NCI-H748 treated with DMSO at 0.1 percent for 48 hours (cell line): ENCODE data around the gene LRMDA.

Experiments used
- DNase-seq: peaks from one replicate; lab custom pipeline; 2025; lab: John Stamatoyannopoulos, UW

Gene LRMDA

DNA sequence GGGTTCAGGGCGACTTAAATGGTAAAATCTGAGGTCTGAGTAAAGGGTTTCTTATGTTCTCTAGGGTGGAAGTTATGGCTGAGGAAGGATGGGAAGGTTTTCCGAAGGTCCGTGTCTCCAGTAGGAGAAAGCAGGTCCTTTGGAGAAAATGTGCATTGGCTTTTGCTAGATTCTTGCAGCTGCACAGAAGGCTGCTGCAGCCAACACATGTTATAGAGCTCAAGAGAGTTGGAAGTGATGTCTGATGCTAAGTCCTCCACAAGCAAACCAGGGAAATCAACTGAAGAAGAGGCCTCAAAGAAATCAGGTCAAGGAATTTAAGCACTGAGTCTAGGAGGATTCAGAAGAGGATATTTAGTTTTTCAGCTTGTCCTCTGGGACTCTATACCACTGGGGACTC lies 404.6 kb downstream of the LRMDA start:
- DNase-seq, result no peak

GRCh38 chr10:75838486-75838885 lies 407.1 kb downstream of the LRMDA start:
- no peak for DNase-seq

GRCh38 chr10:75839020-75839419 lies 407.6 kb downstream of the LRMDA start:
- no peak for DNase-seq

- DNase-seq, result no peak
These were observed 409.8 kb downstream of the LRMDA start for GRCh38 chr10:75841266-75841665.

DNA sequence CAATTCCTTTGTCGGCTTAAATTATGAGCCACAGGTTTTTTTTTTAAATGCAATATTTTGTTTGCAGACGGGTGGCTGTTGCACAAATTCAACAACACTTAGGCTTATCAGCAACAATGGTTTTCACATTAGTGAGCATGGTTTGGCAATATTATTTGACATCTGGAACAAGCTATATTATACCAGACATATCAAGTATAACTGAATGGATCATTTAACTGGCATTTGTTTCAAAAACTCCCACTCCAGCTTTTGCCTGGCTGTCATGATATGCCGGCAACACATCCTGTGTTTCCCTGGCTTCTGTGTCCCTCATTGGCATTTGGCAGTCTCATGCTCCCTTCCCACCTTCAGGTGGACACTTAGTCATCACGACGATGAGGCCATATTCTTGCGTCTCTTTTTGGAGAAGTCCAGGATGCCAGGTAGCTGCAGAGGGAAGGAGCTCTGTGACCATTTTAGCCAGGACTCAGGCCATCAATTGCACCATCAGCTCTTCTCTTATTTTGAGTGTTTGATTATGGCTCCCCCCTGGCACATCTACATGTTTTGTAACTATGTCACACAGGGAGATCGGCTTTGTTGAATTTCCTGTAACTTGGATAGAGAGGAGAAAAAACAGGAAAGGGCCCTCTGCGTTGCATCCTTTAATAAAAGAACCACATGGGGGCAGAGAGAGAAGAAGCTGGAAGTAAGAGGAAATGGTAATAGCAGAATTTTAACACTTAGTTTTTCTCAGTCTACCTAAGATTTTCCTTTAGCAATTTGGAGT lies 413.9 kb downstream of the LRMDA start:
- DNase-seq, result no peak

DNA sequence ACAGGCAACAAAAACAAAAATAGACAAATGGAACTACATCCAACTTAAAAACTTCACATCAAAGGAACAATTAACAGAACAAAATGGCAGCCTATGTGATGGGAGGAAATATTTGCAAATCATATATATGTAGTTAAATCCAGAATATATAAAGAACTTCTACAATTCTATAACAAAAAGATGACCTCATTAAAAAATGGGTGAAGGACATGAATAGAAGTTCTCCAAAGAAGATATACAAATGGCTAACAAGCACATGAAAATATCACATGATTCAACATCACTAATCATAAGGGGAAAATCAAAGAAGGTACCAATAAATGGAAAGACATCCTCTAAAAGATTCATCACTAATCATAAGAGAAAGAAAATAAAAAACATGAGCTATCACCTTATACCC lies 416.1 kb downstream of the LRMDA start:
- DNase-seq, result no peak

DNA sequence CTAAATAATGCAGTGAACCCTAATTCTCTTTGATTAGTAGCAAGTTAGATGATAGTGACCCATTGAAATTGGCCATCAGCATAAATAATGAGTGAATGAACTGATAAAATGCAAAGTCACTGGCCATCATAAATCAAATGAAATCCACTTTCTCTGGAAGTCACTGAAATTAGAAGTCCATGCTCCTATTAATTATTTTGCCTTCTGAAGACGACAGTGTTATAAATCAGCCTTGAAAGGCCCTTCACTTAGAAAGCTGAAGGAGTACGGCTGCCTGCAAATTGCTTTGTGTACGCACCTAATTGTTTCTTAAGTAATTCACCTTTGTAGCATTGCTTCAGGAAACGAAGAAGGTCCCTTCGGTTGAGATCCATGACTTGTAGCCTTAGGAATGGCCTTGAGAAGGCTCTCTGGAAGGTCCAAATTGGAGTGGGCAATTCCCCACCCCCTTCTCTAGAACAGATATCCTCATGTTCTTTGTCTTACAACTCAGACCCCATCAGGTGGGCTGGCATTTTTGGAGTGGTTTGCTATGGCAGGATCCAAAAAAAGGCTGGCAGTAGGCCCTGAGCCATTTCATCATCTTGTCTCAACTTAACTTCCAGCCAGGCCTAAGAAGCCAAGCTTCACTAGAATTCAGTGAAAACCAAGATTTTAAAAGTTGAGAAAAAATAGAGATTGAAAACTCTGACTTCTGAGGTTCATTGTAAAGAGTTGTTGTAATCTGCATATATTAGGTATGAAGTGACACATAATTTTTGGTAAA lies 420.3 kb downstream of the LRMDA start:
- DNase-seq, result no peak

- no peak for DNase-seq
These were observed 421.5 kb downstream of the LRMDA start for GRCh38 chr10:75852851-75853484.

DNA sequence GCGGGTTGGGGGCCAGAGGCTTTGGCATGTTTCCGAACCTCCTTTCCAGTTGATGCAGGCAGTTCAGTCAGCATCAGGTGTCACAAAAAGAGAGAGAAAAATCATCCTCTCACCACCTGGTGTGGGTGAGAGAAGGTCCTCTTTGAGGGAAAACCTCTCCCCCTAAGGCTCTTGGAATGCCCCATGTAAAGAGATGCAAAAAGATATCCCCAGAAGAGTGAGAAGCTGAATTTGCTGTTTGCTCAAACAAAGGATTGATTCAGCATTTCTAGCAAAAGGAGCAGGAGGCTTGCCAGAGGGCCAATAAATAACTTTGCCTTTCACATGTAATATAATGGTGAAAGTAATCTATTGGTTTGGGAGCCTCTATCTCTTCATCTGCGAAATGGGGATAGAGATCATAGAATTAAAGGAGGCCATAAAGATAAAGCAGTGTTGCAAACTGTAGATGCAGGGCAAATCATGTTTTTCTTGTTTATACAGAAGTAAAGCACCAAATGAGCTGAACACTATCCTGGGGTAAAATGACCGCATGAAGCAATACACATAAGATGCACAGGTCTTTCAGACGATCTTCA lies 425.9 kb downstream of the LRMDA start:
- DNase-seq, result no peak

- DNase-seq, result no peak
These were observed 426.5 kb downstream of the LRMDA start for GRCh38 chr10:75857896-75858295.

- no peak for DNase-seq
These were observed 426.9 kb downstream of the LRMDA start for GRCh38 chr10:75858339-75858738.

GRCh38 chr10:75859141-75859540 lies 427.7 kb downstream of the LRMDA start:
- no peak for DNase-seq

- no peak for DNase-seq
These were observed 428.6 kb downstream of the LRMDA start for GRCh38 chr10:75860009-75860408.

- DNase-seq, result no peak
These were observed 430.2 kb downstream of the LRMDA start for GRCh38 chr10:75861582-75861981.

DNA sequence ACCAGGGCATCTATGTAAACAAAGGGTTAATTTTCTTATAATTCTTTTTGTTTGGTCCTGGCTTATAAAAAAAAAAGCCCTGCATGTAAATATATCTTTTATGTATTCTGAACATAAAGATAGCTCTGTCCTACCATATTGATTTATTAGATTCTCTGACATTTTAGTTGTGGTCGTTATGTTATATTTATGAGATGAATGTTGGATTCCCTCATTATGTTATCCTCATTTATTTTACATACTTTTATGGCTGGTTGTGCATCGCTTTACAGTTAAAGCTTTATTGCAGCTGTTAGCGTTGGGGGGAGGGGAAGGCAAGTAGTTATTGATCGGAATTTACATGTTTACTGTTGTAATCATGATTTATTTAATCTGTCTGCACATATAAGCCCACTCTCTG lies 431.5 kb downstream of the LRMDA start:
- no peak for DNase-seq

GRCh38 chr10:75864717-75865116 lies 433.3 kb downstream of the LRMDA start:
- DNase-seq, result no peak

DNA sequence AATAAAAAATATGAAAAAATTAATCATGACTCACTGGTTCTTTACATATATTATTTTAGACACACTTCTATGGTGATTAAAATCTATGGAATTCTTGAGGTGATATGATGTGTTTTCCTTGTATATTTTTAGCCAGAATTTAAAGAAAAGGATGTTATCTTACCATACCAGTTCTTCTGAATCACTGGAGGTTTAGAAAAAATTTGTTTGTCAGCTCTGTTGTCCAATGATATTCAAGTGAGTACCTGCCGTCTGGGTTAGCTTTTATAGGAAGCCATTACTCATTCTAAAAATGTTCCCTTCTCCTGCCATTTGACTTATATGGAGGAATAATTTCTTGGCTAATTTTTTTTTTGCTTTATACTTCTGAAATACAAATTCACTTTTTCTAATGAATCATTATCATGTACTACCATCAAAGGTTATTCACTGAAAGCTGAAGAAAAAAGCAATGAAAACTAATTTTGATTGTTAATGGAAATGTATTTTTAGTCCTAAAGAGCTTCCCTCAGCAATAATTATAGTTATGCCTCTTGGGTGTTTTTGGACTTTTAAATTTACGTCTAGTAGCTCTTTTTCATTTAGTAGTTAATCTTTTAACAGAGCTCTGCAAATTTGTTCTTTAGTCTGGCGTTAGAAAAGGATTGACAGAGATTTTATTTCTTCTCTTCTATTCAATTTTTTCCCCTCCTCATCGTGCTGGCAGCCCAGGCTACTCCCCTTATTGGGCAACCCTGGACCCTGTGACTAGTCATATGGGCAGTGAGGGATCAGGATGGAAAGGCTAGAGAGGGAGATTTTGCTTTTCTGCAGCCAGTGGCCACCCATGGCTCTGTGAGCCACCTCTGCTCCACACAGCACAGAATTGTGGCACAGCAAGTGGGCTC lies 434.2 kb downstream of the LRMDA start:
- no peak for DNase-seq

GRCh38 chr10:75866300-75866625 lies 434.8 kb downstream of the LRMDA start:
- no peak for DNase-seq

DNA sequence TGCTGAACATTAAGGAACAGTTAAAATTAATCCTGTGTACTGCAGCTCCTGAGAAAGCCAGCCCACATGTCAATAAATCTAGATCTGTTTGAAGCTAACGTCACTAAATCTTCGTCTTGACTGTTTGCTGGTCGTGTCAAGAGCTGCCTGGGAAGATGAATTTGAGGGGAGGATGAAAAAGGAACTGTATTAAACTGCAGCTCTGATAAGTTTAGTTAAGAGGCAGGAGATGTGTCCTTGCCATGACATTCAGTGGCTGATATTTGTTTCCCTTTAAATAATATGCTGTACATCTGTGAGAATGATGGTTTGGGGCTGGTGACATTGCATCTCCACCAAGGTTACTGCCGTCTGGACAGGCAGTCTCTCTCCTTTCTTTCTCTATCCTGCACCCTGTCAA lies 435.3 kb downstream of the LRMDA start:
- DNase-seq, result no peak

- DNase-seq, result no peak
These were observed 437.1 kb downstream of the LRMDA start for GRCh38 chr10:75868574-75868973.

GRCh38 chr10:75870039-75870645 lies 438.7 kb downstream of the LRMDA start:
- no peak for DNase-seq
